HG03108 (cell line): ENCODE results near the gene NOL7.
A peak's percentile ranks its signal among the peaks of the same experiment; 100 is the strongest.

Source experiments
- ATAC-seq: cut with Tn5 transposase; IDR thresholded peaks from one replicate; pipeline ENCODE4 v1.9.1; 2021; ENCODE audit warnings: moderate library complexity; ENCODE audit not compliant: unreplicated experiment

Gene NOL7

DNA sequence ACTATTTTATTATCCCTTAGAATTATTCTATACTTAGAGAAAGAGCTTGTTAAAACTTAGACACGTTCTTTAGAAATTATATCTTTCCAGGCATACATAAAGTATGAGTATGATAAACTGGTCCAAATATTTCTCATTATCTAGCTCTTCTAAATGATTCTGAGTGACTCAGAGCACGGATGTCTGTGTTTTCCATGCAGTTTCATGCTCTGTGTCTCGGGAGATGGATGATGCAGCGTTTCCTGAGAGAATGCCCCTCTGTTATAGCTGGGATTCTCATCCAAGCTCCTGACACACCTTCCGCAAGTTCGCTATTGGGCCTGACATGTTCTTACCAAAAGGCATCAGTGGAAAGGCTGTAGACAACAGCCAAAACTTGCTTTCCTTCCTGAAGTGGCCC lies 21.4 kb upstream of the NOL7 start:
- ATAC-seq, result no peak

DNA sequence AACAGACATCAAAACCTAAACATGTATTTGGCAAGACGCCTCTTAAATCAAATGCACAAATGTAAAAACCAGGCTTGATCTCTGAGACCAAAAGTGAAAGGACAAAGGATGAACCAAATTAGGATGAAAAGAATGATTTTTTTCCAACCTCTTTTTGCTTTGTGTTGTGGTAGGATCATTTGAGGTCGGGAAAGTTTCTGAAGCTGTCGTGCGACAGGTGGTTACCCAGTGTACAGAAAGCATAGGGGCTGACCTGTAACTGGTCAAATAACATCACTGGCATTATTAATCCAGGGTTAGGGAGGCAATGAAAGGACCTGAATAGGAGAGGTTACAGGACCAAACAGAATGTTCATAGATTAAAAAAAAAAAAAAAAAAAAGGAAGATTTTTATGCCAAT lies 18.1 kb upstream of the NOL7 start:
- no peak for ATAC-seq

DNA sequence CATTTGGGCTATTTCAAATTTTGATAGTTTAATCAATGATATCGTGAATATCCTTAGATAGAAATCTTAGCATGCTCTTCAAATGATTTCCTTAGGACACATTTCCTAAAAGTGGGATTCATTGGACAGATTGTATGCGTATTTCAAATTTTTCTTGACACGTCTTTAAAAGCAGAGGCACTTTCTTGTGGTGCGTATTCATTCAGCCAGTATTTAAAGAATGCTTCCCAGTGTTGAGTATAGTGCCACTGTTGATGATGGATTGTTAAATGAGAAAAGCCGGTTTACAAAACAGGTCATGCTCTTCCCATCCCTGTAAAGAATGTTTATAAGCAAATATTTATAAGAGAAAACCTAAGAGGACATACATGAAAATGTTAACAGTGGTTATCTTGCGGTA lies 15.1 kb upstream of the NOL7 start:
- no peak for ATAC-seq

DNA sequence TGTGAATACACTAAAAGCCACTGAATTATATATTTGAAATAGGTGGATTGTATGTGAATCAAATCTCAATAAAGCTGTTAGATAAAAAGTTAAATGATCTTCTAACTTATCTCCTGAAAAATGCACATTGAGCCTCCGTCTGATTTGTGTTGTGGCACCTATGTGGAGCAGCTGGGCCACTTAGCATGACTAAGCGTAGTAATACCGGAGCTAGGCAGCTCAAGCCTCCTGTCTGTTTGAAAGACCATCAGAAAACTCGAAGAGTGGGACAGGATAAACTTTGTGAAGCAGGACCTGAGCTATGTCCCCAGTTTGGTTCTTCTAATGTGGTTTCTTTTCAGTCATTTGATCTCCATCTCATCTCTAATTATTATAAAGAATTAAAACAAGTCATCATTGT lies 11.0 kb upstream of the NOL7 start:
- ATAC-seq, result no peak

DNA sequence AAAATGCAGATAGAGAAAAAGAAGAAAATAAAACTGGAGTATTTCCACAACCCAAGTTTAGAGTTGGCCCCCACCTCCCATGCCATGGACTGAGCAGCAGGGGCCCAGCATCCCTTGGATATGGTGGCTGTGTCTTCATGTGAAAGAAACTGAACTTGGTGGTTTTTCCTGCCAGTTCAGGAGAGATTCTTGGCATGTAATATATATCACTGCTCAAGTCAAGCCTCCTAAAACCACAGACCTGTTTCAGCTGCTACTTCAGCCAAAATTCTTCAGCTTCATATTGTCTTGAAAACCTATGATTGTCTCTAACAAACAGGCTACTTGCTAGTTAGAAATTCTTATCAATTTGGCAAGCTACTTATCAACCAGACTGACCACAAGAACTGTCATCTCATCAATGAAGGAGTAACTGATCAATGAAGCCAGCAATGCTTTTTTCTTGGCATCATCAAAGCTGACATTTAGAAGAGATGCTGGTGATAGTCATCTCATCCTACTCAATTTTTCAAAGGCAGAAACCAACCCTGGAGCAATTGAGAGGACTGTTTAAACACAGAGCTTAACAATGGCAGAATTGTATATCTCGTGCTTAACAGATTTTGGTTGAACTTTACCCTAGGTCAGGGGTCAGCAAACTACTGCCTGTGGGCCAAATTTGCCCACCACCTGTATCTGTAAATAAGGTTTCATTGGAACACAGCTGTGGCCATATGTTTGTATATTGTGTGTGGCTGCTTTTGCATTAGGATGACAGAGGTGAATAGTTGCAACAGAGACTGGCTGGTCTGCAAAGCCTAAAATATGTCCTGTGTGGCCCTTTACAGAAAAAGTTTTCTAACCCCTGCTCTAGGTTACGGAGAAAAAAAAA lies 10.4 kb upstream of the NOL7 start:
- ATAC-seq, result no peak

DNA sequence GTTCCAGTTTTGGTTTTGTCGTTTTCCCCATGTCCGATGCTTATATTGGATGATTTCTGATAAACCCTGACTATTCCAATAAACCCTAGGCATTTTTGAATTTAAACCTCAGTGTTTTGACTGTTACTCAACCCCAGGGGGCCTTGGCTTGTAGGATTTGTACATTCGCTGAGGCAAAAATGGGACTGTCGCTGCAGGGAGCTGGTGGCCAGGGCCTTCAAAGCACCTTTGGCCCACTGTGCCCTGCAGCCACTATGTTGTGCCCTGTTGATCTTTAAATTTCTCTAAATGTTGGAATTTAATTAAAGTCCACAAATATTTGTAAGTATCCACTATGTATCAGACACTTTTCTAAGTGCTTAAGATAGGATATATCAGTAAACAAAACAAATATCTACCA lies 9.5 kb upstream of the NOL7 start:
- no peak for ATAC-seq

DNA sequence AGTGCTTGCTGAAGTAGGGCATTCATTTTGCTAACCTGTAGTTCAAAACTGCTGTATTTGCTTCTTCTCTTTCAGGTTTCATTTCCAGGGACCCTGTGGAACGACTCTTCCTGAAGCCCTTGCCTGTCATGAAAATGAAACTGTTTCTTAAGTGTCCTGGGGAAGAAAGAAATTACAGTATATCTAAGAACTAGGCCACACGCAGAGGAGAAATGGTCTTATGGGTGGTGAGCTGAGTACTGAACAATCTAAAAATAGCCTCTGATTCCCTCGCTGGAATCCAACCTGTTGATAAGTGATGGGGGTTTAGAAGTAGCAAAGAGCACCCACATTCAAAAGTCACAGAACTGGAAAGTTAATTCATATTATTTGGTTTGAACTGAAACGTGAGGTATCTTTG lies 3.4 kb upstream of the NOL7 start:
- ATAC-seq, result no peak

DNA sequence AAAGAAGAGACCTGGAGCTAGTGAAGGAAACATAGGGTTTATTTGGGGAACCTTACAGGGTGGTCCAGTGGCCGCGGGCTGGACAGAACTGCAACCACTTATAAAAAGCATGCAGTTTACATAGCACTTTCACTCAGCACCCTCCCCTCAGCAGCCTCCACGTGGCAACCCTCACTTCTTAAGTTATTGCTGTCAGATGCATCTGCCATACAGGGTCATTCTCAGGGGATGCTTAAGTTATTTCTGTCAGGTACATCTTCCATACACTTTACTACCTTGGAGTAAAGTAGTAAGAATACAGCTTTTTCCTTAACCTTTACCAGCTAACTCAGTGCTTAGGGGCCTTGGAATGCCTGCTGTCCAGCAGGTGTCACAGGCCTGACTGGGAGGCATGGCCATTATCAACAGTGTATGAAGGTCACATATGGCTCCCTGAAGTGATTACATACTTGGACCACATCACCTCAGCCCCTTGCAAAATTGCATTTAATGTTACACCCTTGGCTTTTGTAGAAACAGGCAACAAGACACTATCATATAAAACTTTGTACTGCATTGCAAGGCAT lies 2.0 kb upstream of the NOL7 start:
- no peak for ATAC-seq

DNA sequence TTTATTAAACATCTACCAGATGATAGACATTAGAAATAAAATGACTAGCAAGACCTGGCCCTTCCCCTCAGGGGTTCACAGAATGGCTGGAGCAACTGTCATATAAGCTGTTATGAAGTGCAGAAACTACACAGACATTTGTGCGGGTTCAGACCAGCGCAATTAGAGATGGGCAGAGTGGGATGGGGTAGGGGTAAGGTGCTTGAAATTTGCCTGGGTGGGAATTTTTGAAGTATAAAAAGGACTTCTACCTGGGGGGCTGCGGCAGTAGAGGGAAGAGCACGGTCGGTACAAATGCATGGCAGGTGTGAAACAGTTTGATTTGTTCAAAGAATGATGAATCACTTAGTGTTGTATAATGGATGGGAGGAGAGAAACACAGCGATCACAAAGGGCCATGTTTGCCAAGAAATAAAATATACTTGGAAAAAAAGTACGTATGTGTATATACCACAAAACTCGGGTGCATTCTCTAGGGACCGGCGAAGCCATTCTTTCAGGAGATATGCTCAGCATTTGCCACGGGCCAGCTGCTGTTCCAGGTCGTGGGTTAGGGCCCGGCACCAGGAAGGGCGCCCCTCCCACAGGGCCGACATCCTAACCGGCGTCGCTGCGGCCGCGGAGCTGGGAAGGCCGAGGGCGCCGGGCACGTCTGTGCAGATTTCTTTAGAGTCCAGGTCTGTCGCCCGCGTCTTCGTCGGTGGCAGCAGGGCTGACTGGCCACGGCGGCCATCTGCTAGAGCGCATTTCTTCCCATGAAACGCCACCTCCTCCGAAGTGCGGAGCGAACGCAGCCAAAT lies 809 bp upstream of the NOL7 start:
- peak; percentile 15 for ATAC-seq

DNA sequence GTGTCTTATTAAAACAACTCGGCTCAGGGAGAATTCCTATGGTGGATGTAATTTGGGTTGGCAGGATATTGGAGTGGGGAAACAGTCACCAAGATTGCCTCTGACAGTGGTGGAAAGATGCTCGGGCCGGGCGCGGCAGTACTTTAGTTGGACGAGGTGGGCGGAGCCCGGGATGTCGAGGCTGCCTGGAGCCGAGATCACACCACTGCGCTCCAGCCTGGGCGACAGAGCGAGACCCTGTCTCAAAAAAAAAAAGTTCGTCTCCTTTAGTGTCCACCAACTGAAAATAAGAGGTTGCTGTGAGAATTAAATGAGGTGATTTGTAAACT lies 621 bp downstream of the NOL7 start:
- no peak for ATAC-seq

DNA sequence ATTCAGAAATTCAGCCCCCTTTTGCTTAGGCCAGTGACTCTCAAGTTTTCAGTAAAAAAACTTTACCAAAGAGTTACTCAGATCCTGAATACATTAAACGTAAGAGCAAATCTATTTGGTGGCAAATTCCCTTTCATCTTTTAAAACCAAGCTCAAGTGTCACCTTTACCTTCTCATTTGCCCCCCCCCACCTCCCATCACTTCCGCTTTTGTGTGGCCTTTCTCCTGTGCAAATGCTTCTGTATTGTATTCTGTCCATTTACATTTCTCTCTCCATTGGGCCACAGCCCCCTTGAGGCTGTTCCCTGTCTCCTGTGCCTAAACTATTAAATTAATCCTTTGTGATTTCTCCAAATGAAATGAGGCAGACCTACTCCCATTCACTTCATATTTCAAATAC lies 1.9 kb downstream of the NOL7 start:
- no peak for ATAC-seq

DNA sequence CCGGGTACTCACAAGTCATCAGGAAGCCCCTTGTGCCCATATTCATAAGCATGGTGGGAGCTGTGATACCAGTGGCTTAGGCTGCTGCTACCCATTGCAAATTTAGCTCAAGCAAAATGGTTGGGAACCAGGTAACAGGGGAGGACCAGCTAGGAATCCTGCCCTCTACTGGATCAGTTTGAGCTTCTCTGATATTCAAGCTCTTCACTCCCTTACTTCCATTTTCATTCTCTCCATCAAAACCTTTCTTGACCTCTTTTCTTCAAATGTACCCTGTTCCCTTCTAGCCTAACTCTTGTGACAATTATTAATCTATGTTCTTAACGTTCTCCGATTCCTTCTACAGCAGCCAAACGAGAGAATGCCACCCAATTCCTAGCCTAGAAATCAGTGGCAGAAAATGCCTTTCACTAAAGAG lies 9.7 kb downstream of the NOL7 start:
- ATAC-seq, result no peak

DNA sequence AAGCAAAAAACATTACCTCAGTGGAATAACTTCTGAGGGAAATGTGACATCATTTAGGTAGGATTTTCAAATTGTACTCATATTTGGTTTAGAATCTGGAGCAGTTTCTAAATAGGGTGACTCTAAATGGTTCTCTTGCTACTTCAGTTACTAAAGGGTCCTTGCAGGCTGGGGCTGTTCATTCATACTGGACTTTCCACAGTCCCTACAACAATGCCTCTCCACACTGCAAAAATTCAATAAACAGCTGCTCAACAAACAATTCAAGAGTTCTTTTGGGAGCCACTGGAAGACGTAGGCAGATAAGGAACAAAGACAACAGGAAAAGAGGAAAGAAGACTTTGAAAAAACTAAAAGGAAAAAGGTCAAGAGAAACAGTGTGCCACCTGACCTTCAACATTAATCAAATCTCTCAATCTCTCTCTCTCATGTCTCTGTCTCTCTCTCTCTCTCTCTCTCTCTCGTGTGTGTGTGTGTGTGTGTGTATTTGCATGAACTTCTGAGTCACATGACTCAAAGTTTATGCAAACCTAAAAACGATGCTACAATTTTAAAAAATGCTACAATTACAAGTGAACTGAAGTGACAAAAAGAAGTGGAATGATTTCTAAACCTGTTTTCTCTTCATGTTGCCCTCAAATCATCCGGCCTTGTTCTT lies 14.5 kb downstream of the NOL7 start:
- no peak for ATAC-seq

DNA sequence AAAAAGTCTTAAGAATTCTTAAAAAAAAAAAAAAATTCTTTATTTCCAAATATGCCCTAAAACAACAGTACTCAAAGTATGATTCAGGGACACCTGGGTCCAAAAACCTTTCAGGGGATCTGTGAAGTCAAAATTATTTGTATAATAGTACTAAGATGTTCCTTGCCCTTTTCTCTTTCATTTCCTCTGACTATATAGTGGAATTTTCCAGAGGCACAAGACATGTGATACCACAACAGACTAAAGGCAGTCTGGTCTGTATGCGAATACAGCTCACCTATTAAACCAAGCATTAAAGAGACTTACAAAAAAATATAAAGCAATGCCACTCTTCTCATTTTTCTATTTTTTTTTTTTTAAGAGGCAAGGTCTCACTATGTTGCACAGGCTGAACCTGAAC lies 15.4 kb downstream of the NOL7 start:
- no peak for ATAC-seq

DNA sequence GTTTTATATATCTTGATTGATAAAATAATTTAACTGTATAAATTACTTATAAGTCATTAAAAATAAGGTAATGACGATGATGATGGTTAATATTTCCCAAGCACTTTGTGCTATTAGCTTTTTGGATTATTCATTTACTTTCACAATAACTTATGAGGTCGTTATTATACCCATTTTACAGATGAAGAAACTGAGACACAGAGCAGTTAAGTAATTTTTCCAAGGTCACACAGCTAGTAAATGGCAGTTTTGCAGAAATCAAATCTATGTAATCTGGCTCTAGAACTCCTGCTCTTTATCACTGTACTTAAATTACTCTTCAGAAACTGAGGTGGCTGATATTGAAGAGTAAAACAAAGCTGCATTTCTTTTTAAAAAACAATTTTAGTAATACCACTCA lies 18.2 kb downstream of the NOL7 start:
- ATAC-seq, result no peak

DNA sequence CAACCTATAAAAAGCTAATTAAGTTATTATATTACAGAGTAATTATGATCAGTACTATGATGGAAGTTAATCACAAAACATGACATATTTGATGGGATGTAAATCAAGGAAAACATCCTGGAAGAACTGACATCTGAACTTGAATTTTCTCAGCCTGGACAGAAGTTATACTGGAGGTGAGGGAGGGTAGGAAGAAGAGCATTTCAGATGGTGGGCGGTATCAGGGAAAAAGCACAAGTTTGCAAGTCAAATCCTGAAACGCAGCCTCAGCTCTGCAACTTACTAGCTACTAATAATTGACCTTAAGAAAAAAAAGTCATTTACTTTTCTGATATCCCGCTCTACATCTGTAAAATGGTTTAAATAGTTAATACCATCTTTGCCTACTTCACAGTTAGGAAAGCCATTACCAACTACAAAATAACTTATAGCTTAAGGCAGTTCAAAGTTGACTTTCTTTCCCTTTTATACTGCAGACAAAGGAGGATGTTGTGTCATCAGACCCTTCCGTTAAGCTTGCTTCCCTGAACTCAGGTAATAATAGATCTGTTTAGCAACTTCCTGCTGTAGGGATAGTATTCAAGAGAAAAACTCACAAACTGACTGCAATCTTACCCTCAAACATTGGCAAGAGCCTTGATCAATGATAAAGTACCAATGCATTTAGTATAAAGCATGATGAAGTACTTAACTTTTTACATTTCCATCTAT lies 21.0 kb downstream of the NOL7 start:
- ATAC-seq, result no peak

DNA sequence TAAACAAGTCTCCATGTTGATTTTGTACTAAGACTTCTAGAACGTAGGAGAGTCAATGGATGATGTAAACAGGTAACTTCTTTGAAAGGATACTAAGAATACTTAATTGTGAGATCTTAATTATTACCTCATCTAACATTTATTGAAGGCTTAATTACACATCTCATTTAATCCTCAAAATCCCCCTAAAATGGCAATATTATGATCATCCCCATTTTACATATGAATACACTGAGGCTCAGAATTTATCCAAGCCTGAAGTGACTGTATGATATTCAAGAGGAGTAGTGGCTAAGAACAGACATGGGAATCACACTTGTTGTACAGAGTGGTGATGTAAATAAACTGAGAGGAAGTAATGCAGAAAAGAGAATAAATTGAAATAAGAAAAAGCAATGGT lies 22.9 kb downstream of the NOL7 start:
- ATAC-seq, result no peak

DNA sequence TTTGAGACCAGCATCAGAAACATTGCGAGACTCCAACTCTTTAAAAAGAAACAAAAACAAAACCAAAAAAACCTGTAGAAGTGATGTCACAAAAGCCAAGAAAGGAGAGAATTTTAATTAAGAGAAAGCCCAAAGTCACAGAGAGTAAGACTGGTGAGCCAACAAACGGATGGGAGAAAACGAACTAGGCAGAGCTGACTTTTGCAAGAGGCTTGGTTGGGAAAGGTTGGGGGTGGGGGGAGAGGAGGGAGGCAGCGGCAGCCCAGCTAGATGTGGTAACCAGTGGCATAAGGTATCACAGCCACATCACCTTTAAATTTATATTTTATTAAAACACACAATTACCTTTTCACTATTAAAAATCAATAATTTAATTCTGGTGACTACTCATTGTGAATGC lies 23.5 kb downstream of the NOL7 start:
- ATAC-seq, result no peak

DNA sequence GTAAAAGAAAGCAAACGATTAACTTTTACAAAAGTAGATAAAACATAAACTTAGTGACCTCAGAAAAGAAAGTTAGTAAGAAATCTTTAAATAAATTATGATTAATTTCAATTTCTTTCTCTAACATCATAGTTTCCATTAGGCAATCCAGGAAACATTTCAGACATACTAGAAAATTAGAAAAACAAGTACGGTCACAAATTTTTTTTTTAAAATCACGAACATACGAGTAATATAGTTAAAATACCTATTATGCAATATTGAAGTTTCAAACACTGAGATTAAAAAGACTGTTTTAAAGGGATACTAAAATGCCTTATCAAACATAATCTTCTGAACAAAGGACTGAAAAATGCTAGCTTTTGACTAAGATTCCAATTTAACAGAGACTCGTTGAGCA lies 26.2 kb downstream of the NOL7 start:
- ATAC-seq, result no peak

DNA sequence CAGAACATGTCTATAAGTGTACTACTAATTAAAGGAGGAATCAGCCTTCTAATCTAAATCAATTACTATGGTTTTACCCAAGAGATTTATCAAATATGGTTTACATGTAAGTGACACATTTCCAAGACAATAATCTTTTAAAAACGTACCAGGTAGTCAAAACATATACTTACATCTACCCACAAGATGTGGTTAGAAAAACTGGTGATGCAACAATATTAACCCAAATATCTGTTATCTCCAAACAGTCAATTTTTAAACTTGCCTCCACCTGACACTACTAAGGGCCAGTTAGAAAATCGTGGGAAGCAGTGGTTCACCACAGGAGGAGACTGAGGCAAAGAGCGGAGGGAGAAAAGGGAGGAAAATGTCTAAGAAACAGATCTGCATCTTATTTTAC lies 28.0 kb downstream of the NOL7 start:
- no peak for ATAC-seq

DNA sequence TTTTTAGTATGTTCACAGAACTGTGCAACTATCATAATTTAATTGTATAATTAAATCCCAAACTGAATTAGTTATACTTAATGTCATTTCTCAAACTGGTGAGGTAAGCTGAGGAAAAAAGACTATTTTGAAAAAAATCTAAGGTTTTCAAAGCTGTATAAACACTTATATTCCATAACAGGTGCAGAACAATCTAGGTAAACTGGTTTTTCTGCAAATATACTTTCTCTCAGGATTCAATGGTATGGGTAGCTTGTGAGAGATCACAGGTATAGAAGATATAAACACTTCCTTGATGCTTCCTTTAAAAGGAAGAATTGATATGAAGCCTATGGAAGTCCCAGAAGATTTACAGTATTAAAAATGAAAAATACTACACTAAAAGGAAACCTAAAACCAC lies 33.7 kb downstream of the NOL7 start:
- ATAC-seq, result no peak
